Umbilical cord (tissue), 2 donors: ENCODE measurements around the gene DUSP9. TPM values are rescaled to one million over a fixed set of nuclear protein-coding genes. Genes with fewer than 3 reads are reported as not detected.
"Not testable (repeated sequence)": the region's sequence is repeated elsewhere in the genome, so short reads cannot be mapped to it uniquely, and the experiment has no call there.

Source experiments
- DNase-seq: peaks from one replicate; pipeline ENCODE4 v3.0.0-alpha.2; 2015; ENCODE audit warnings: low spot score
- total RNA-seq: library from RNA; depleted of rRNA; stranded (reverse); fragments of >200 nt; gene quantifications from one replicate; pipeline ENCODE4 v1.2.3, GENCODE V29; 2014; ENCODE audit warnings: low replicate concordance; ENCODE audit not compliant: insufficient read depth

The DUSP9 gene
- total RNA-seq, 1 donor from 2014 or later: 6.3 TPM

GRCh38 chrX:153691032-153691827 is 44.2 kb downstream of the DUSP9 start:
- DNase-seq: not testable (repeated sequence)

GRCh38 chrX:153692003-153692402 is 45.0 kb downstream of the DUSP9 start:
- DNase-seq: no peak

GRCh38 chrX:153692611-153693156 is 45.7 kb downstream of the DUSP9 start:
- no peak for DNase-seq

- DNase-seq: peak; percentile 25
These were observed 46.4 kb downstream of the DUSP9 start for GRCh38 chrX:153693216-153694086.

- not testable (repeated sequence) for DNase-seq
These were observed 47.3 kb downstream of the DUSP9 start for GRCh38 chrX:153694256-153694655.

- DNase-seq: no peak
These were observed 47.8 kb downstream of the DUSP9 start for GRCh38 chrX:153694687-153695270.

- no peak for DNase-seq
These were observed 49.1 kb downstream of the DUSP9 start for GRCh38 chrX:153696100-153696499.

GRCh38 chrX:153696538-153696937 is 49.5 kb downstream of the DUSP9 start:
- DNase-seq: not testable (repeated sequence)

GRCh38 chrX:153696986-153697722 is 50.2 kb downstream of the DUSP9 start:
- DNase-seq: not testable (repeated sequence)

- DNase-seq: no peak
These were observed 51.2 kb downstream of the DUSP9 start for GRCh38 chrX:153697924-153698865.

GRCh38 chrX:153699210-153699783 is 52.3 kb downstream of the DUSP9 start:
- DNase-seq: not testable (repeated sequence)

GRCh38 chrX:153699784-153700371 is 52.9 kb downstream of the DUSP9 start:
- DNase-seq: not testable (repeated sequence)

GRCh38 chrX:153700376-153700945 is 53.5 kb downstream of the DUSP9 start:
- no peak for DNase-seq

Other genes starting within 250 kb of the DUSP9 start
- not detected for gene PNMA6E, start 245.9 kb upstream of the DUSP9 start, total RNA-seq
- 5.1 TPM for gene ZFP92, start 235.7 kb upstream of the DUSP9 start, total RNA-seq
- 0.72 TPM for gene TREX2, start 201.1 kb upstream of the DUSP9 start, total RNA-seq
- 24.1 TPM for gene HAUS7, start 176.6 kb upstream of the DUSP9 start, total RNA-seq
- 90.8 TPM for gene BGN, start 152.2 kb upstream of the DUSP9 start, total RNA-seq
- 0.48 TPM for gene ATP2B3, start 129.6 kb upstream of the DUSP9 start, total RNA-seq
- 23.8 TPM for gene CCNQ, start 48.1 kb upstream of the DUSP9 start, total RNA-seq
- 24.1 TPM for gene PNCK, start 26.6 kb downstream of the DUSP9 start, total RNA-seq
- gene SLC6A8, start 40.7 kb downstream of the DUSP9 start, total RNA-seq: 27.0 TPM
- 58.5 TPM for gene BCAP31, start 77.2 kb downstream of the DUSP9 start, total RNA-seq
- gene ABCD1, start 77.7 kb downstream of the DUSP9 start, total RNA-seq: 15.6 TPM
- 23.6 TPM for gene PLXNB3, start 117.0 kb downstream of the DUSP9 start, total RNA-seq
- not detected for gene SRPK3, start 133.8 kb downstream of the DUSP9 start, total RNA-seq
- gene IDH3G, start 147.2 kb downstream of the DUSP9 start, total RNA-seq: 17.1 TPM
- 135 TPM for gene SSR4, start 147.5 kb downstream of the DUSP9 start, total RNA-seq
- gene PDZD4, start 183.3 kb downstream of the DUSP9 start, total RNA-seq: 7.7 TPM
- gene L1CAM, start 239.0 kb downstream of the DUSP9 start, total RNA-seq: 18.8 TPM